K562 (cell line): Measurements from ENCODE around the gene HAPSTR1. TPM values are rescaled to one million over a fixed set of nuclear protein-coding genes. Genes with fewer than 3 reads are reported as not detected.

Experiments used
- CBX2 ChIP-seq: fragments of 200-600 bp; sonication (generic); IDR thresholded peaks from one replicate; pipeline ENCODE4 v1.6.1; 2012; ENCODE audit warnings: mild to moderate bottlenecking, low read length, inconsistent platforms; ENCODE audit not compliant: insufficient read depth, poor library complexity, severe bottlenecking
- CC2D1A ChIP-seq: fragments of 450-650 bp; IDR thresholded peaks from 2 replicates; pipeline ENCODE4 v1.6.1; 2017; ENCODE audit warnings: mild to moderate bottlenecking
- DDX20 ChIP-seq: fragments of 450-650 bp; IDR thresholded peaks from 2 replicates; pipeline ENCODE4 v1.6.1; 2016; ENCODE audit warnings: missing genetic modification characterization, low read depth, mild to moderate bottlenecking, missing compliant biosample characterization, moderate library complexity
- HDAC3 ChIP-seq: fragments of 450-650 bp; IDR thresholded peaks from 2 replicates; pipeline ENCODE4 v1.6.1; 2018; ENCODE audit warnings: borderline replicate concordance, mild to moderate bottlenecking, moderate library complexity; ENCODE audit not compliant: partially characterized antibody
- KLF6 ChIP-seq: fragments of 250-450 bp; sonication (Bioruptor Pico); IDR thresholded peaks from 2 replicates; pipeline ENCODE4 v1.4.0; 2020; ENCODE audit warnings: mild to moderate bottlenecking, moderate library complexity, borderline replicate concordance
- MAZ ChIP-seq, 2 experiments: fragments of 450-650 bp in 1 of 2; sonication (generic) in 1 of 2; formaldehyde crosslinking; IDR thresholded peaks in 1 of 2; conservative IDR thresholded peaks in 1 of 2; 2 replicates each; pipeline versions ENCODE4 v1.4.0 to v1.5.0; 2020; ENCODE audit warnings: mild to moderate bottlenecking in 1 of 2, missing genetic modification reagents in 1 of 2
- NFIX ChIP-seq: fragments of 250-450 bp; sonication (Bioruptor Pico); IDR thresholded peaks from 2 replicates; pipeline ENCODE4 v1.4.0; 2020; ENCODE audit warnings: low read depth, mild to moderate bottlenecking, moderate library complexity
- PHF21A ChIP-seq: fragments of 450-650 bp; IDR thresholded peaks from 2 replicates; pipeline ENCODE4 v1.6.1; 2017; ENCODE audit warnings: low read depth, borderline replicate concordance
- PHF8 ChIP-seq: fragments of 200-600 bp; sonication (generic); IDR thresholded peaks from 2 replicates; pipeline ENCODE4 v1.6.1; 2012; ENCODE audit warnings: mixed run types, mild to moderate bottlenecking, inconsistent platforms, low read length, moderate library complexity, borderline replicate concordance
- RBM17 ChIP-seq: fragments of 200-400 bp; formaldehyde crosslinking; IDR thresholded peaks from 2 replicates; pipeline ENCODE4 v1.6.1; 2017; ENCODE audit warnings: low read depth, mild to moderate bottlenecking, low read length, borderline replicate concordance
- XRCC5 ChIP-seq: fragments of 200-400 bp; formaldehyde crosslinking; IDR thresholded peaks from 2 replicates; pipeline ENCODE4 v1.6.1; 2017; ENCODE audit warnings: low read depth, mild to moderate bottlenecking, low read length
- ZKSCAN8 ChIP-seq: fragments of 200-800 bp; sonication (Bioruptor generic); IDR thresholded peaks from 2 replicates; pipeline ENCODE4 v1.6.1; 2016; ENCODE audit warnings: missing genetic modification characterization, missing compliant biosample characterization
- ZNF282 ChIP-seq: sonication (generic); formaldehyde crosslinking; IDR thresholded peaks from 2 replicates; pipeline ENCODE4 v1.8.1; 2023; ENCODE audit warnings: missing genetic modification reagents
- polyA plus RNA-seq, 8 experiments: library from polyadenylated mRNA; depleted of rRNA in 4 of 8; stranded (reverse) in 5 of 8; unstranded in 3 of 8; fragments of >200 nt; fragmentation: Nextera tagmentation in 2 of 8; fragmentation: Illumina TruSeq in 1 of 8; extraction: Ambion mirVana in 2 of 8; extraction: Trizol in 1 of 8; gene quantifications; 2 replicates each; pipeline versions ENCODE4 v1.2.1 to v1.2.3, GENCODE V29; 2011 to 2014; ENCODE audit warnings: inconsistent platforms in 1 of 8, missing spikeins in 1 of 8
- total RNA-seq, 7 experiments: library from RNA; depleted of rRNA in 6 of 7; stranded (reverse); fragments of >200 nt in 6 of 7; fragmentation: Illumina TruSeq in 2 of 7; extraction: Trizol in 2 of 7; gene quantifications; 2 replicates each; pipeline versions ENCODE4 v1.2.1 to v1.2.3, GENCODE V29; 2011 to 2021; ENCODE audit warnings: low replicate concordance in 1 of 7
- TF ChIP-seq, protein P1 (sequence below), 2 experiments: fragments of 250-450 bp in 1 of 2; fragments of 450-650 bp in 1 of 2; sonication (Bioruptor Pico) in 1 of 2; IDR thresholded peaks; 2 replicates each; pipeline versions ENCODE4 v1.6.1 to v1.8.0; 2016 to 2021; ENCODE audit warnings: mild to moderate bottlenecking in 2 of 2, moderate library complexity in 2 of 2, missing compliant biosample characterization in 1 of 2, missing genetic modification characterization in 1 of 2
- TF ChIP-seq, protein P2 (sequence below): fragments of 250-450 bp; sonication (Bioruptor Pico); IDR thresholded peaks from 2 replicates; pipeline ENCODE4 v1.5.0; 2020; ENCODE audit warnings: mild to moderate bottlenecking, borderline replicate concordance
- TF ChIP-seq, protein P3 (sequence below): sonication (generic); formaldehyde crosslinking; IDR thresholded peaks from 2 replicates; pipeline ENCODE4 v1.8.1; 2023; ENCODE audit warnings: mild to moderate bottlenecking, missing genetic modification reagents
- TF ChIP-seq, protein P4 (sequence below), 3 experiments: IDR thresholded peaks in 2 of 3; conservative IDR thresholded peaks in 1 of 3; 2 replicates each; pipeline ENCODE4 v1.5.1; 2011 to 2012; ENCODE audit warnings: low read length in 3 of 3, mild to moderate bottlenecking in 3 of 3, control low read depth in 2 of 3, improper control_type of control experiment in 1 of 3, inconsistent platforms in 1 of 3, low read depth in 1 of 3, mixed read lengths in 1 of 3, moderate library complexity in 1 of 3; ENCODE audit not compliant: insufficient read depth in 2 of 3
- TF ChIP-seq, protein P5 (sequence below): IDR thresholded peaks from 2 replicates; pipeline ENCODE4 v1.6.1; 2016; ENCODE audit warnings: missing genetic modification characterization, missing compliant biosample characterization

The HAPSTR1 gene
- total and polyA plus RNA-seq, 9 of the 15 experiments (the other 6 are each of a cell fraction or from before 2014, with no cell fraction given) = 10.8 to 67.9 (median 36.5) TPM

DNA sequence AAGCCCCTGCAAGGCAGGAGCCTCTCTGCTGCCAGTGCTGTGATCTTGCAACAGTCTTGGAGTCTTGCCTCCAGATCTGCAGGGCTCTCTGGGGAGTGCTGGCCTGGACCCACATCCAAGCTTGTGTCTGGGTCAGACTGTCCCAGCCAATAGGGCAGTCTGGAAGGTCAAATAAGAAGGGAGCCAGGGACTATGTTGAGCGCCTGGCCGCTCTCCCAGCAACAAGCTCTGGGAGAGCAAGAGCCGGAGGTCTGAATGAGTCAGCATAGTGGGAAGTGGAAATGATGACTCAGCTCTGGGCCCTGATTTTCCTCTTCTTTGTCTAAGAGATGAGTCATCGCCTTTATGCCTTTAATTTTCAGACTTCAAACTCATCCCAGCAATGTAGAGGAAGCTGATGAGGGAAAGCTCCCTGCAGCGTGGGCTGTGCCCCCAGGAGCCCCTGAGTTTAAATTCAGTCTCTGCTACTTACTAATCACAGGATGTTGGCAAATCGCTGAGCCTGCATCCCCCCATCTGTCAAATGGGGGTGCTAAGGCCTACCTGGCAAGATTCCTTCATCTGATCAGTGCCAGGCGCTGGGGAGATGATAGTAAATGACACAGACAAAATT lies 43.6 kb upstream of the HAPSTR1 start (continued):
- TF ChIP-seq, protein P1, sequence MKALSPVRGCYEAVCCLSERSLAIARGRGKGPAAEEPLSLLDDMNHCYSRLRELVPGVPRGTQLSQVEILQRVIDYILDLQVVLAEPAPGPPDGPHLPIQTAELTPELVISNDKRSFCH (CRISPR knock-in tag; IDR thresholded peaks at IDR 0.05) = no peak
- TF ChIP-seq, protein P1 (tag; IDR thresholded peaks at IDR 0.05) = no peak
- TF ChIP-seq PHF21A (peak; percentile 97), RBM17 (no peak), PHF8 (no peak), CBX2 (no peak), ZNF282 (no peak), XRCC5 (no peak; the same call in 1 of the 2 replicates), HDAC3 (no peak), KLF6 (CRISPR knock-in tag) (no peak), MAZ (CRISPR knock-in tag; conservative IDR thresholded peaks at IDR 0.05 in 1 of 2, IDR thresholded peaks at IDR 0.05 in 1 of 2) (no peak), ZKSCAN8 (no peak), NFIX (CRISPR knock-in tag) (no peak), DDX20 (tag) (no peak), CC2D1A (no peak)
- TF ChIP-seq, protein P2, sequence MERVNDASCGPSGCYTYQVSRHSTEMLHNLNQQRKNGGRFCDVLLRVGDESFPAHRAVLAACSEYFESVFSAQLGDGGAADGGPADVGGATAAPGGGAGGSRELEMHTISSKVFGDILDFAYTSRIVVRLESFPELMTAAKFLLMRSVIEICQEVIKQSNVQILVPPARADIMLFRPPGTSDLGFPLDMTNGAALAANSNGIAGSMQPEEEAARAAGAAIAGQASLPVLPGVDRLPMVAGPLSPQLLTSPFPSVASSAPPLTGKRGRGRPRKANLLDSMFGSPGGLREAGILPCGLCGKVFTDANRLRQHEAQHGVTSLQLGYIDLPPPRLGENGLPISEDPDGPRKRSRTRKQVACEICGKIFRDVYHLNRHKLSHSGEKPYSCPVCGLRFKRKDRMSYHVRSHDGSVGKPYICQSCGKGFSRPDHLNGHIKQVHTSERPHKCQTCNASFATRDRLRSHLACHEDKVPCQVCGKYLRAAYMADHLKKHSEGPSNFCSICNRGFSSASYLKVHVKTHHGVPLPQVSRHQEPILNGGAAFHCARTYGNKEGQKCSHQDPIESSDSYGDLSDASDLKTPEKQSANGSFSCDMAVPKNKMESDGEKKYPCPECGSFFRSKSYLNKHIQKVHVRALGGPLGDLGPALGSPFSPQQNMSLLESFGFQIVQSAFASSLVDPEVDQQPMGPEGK = no peak
- TF ChIP-seq, protein P3, sequence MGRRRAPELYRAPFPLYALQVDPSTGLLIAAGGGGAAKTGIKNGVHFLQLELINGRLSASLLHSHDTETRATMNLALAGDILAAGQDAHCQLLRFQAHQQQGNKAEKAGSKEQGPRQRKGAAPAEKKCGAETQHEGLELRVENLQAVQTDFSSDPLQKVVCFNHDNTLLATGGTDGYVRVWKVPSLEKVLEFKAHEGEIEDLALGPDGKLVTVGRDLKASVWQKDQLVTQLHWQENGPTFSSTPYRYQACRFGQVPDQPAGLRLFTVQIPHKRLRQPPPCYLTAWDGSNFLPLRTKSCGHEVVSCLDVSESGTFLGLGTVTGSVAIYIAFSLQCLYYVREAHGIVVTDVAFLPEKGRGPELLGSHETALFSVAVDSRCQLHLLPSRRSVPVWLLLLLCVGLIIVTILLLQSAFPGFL (CRISPR knock-in tag) = no peak
- TF ChIP-seq, protein P4, sequence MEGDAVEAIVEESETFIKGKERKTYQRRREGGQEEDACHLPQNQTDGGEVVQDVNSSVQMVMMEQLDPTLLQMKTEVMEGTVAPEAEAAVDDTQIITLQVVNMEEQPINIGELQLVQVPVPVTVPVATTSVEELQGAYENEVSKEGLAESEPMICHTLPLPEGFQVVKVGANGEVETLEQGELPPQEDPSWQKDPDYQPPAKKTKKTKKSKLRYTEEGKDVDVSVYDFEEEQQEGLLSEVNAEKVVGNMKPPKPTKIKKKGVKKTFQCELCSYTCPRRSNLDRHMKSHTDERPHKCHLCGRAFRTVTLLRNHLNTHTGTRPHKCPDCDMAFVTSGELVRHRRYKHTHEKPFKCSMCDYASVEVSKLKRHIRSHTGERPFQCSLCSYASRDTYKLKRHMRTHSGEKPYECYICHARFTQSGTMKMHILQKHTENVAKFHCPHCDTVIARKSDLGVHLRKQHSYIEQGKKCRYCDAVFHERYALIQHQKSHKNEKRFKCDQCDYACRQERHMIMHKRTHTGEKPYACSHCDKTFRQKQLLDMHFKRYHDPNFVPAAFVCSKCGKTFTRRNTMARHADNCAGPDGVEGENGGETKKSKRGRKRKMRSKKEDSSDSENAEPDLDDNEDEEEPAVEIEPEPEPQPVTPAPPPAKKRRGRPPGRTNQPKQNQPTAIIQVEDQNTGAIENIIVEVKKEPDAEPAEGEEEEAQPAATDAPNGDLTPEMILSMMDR (IDR thresholded peaks at IDR 0.05 in 2 of 3, conservative IDR thresholded peaks at IDR 0.05 in 1 of 3; ENCODE audit: insufficient read depth in 2 of 3, low read depth in 1 of 3, low read length in 3 of 3) = no peak
- TF ChIP-seq, protein P5, sequence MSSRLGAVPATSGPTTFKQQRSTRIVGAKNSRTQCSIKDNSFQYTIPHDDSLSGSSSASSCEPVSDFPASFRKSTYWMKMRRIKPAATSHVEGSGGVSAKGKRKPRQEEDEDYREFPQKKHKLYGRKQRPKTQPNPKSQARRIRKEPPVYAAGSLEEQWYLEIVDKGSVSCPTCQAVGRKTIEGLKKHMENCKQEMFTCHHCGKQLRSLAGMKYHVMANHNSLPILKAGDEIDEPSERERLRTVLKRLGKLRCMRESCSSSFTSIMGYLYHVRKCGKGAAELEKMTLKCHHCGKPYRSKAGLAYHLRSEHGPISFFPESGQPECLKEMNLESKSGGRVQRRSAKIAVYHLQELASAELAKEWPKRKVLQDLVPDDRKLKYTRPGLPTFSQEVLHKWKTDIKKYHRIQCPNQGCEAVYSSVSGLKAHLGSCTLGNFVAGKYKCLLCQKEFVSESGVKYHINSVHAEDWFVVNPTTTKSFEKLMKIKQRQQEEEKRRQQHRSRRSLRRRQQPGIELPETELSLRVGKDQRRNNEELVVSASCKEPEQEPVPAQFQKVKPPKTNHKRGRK (tag) = no peak
